ENCODE results near the gene GNB5. TPM values are rescaled to one million over a fixed set of nuclear protein-coding genes. Genes with fewer than 3 reads are reported as not detected.
"Not testable (repeated sequence)": the region's sequence is repeated elsewhere in the genome, so short reads cannot be mapped to it uniquely, and the experiment has no call there.

Gene GNB5
- total RNA-seq, 1 experiment from 2014 or later = 40.1 TPM

DNA sequence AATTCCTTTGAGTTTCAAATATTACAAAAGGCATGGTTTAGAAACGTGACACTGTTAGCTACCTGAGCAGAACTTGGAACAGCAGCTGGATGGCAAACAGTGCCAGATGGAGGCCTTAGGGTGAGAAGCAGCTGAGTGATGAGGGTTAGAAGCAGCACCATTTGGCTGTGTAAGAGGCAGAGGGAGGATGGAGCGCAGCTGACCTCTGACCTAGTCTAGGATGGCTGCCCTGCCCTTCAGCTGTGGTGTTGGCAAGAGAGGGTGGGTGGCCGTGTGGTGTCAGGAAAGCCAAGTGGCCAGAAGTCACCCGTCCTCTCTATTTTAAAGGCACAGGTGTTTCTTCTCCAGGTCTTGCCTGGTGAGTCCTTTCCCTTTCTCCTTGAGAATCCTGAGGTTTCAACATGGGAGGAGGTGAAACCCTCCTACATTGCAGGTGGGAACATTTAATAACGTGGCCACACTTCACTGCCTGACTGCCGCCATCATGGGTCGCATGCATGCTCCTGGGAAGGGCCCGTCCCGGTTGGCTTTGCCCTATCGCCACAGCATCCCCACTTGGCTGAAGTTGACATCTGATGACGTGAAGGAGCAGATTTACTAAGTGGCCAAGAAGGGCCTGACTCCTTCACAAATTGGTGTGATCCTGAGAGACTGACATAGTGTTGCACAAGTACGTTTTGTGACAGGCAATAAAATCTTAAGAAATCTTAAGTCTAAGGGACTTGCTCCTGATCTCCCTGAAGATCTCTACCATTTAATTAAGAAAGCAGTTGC, 96.2 kb downstream of the GNB5 start:
- no peak for DNase-seq (ENCODE audit: low read depth)

DNA sequence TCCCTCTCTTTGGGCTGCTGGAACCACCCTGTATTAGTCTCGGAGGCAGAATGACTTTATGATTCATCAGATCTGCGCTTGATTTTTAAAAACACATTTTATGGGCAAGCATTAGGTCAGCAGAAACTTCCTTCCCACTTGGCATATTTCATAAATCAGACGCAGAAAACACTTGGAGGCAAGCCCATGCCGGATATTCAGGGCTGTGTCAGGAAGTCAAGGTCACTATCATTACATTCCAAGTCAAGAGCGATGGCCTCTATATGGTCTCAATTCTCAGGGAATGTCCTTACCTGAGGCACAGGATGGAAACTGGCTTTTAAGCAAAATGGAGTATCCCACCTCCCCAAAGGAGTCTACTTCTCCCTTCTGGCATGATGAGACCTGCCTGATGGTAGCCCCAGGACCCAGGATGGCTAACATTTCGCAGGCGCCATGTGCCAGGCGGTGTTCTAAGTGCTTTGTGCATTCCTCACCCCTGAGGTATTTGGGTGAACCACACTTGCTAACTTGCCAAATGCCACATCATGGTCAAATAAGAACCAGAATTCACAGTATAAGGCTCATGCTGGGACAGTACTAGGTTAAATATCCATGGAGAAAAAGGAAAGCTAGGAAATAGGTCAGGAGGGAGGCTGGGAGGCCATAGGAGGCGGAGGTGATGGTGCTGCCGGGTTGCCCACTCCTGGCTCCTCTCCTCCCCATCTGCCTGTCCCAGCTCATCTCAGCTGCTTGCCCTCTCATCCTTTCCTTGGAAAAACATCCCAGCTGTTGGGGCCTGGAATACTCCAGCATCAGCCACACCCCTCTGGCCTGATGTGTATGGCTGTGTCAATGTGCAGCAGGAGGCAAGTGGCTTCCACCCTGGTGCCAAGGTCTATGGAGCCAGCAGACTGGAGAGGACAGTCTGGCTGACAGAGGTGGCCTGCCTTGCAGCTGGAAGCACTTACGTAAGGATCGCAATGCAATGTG, 97.4 kb downstream of the GNB5 start:
- DNase-seq (ENCODE audit: low read depth) = peak; percentile 97

DNA sequence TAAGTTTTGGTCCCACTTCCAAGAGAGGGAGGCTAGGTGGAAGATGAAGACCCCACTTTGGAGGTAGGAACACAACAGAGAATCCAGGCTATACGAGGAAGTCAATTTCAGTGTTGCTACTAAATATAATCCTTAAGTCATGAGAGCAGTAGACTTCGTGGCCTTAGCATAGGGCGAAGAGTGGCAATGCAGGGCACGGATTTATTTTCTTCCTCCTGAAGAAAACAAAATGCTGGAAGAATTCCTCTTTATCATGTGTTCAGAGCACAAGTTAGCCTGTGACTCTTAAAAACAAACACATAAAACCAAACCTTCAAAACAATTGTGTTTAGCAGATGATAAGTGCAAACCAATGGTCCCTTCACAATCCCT, 98.0 kb downstream of the GNB5 start:
- no peak for DNase-seq (ENCODE audit: low read depth)

DNA sequence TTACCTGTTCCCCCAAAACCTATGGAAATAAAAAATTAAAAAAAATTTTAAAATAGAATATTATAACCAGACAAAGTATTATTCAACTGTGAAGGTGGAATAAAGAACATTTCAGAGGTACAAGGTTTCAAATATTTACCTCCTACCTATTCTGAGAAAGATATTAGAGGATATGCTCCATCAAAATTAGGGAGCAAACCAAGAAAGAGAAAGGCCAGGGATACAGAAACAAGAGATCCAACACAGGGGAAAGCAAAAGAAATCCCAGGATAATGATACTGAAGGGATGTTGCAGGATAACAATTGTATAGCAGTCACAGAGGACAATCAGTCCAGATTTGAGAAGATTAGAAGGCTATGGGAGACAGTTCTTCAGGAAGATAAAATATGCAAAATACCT, 101.0 kb downstream of the GNB5 start:
- DNase-seq (ENCODE audit: low read depth) = no peak

DNA sequence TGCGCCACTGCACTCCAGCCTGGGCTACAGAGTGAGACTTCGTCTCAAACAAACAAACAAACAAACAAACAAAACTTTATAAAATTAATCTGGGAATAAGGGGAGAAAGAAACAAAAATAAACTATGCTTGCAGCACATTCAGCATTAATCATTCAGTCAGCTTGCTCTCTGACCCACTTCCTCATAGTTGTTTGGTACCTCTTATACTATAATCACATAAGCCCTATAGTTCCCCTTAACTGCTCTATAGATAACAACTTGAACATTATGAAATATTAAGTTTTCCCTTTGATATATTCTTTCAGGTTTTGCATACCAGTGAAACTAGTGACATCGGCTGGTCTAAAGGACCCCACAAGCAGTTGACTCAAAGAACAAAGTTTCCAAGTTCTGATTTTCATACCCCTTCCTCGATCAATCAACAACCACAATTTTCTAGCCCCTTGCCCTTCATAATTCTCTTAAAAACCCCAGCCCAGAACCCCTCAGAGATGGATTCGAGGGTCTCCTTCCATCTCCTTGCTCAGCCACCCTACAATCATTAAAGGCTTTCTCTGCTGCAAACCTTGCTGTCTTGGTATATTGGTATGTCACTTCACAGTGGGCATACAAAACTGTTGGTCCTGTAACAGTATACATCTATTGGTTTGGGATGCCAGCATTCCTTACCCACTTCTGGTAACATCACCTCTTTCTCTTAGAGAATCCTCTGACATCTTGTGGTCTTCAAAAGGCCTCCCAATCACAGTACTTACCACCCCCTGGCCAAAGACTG, 105.0 kb downstream of the GNB5 start:
- no peak for DNase-seq (ENCODE audit: low read depth)

DNA sequence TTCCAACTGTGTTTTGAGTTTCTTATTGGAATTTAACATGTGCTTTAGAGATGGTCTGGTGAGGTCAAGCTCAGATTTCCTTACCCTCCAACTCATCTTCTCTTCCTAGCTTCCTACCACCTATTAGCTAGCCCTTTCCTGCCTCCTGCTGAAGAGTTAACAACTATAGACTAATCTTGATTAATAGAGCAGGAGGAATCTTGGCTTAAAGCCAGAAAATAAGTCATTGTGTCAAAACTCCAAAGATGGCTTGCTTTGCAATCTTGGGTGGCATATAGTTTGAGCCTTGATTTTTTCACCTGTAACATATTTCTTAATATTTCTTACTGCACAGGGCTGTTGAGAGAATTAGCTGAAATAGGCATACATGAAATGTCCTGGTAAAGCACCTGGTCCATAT, 105.9 kb downstream of the GNB5 start:
- no peak for DNase-seq (ENCODE audit: low read depth)

DNA sequence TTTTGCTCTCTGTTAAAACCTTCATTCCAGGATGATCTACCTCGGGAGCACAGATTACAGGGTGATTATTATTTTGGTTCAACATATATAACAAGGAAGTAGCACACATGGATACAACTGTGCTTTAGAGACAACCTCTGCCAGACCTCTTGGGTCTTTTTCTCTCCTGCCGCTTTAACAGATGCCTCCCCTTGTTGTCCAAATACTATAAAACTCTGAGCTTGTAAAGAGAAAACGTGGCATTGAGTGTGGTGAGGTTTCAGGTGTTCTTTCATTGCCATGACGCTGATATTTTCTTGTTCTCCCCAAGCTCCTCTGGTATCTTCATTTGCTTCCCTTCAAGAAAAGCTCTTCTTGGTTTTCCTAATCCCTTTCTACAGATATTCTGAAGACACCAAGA, 107.6 kb downstream of the GNB5 start:
- no peak for DNase-seq (ENCODE audit: low read depth)

DNA sequence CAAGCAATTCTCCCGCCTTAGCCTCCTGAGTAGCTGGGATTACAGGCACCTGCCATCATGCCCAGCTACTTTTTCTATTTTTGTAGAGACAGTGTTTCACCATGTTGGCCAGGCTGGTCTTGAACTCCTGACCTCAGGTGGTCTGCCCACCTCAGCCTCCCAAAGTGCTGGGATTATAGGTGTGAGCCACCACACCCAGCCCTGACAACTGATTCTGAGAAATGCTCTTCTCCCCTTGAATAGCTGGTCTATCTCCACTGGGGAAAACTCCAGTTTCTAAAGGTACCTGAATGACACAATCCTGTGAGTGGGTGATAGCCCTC, 108.2 kb downstream of the GNB5 start:
- DNase-seq (ENCODE audit: low read depth) = not testable (repeated sequence)

DNA sequence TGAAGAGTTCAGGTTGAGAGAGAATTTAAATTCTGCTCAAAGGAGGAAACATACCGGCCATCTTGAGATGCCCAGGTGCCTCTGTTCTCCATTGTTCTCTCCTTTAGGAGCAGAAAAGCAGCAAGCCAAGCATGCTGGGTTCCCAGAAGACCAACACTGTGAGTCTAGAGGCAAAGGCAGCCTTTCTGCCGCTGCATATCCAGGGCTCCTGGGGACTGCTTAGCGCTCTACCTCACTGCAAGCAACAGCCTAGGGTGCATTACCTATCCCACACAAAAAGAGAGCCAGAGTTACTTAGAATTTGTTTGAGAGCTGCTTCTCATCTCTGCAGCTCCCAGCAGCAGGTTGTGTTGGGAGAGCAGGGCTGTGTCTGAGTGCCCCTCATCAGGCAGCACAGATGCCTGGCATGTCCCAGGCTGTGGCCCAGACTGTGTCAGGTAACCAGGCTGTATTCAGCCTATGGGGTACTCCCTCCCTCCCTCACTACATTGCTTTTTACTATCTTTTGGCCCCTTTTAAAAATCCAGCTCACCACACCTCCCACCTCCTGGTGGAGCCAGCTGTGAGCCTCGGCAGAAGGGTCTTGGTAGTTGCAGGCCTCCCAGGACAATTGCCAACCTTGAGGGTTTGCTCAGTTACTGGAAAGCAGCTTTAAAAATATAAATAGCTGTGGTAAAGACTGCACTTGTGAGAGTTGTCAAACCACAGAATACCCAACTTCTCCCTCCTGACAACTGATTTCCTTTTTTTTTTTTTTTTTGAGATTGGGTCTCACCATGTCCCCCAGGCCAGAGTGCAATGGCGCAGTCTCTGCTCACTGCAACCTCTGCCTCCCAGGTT, 108.8 kb downstream of the GNB5 start:
- peak; percentile 72 for DNase-seq (ENCODE audit: low read depth)

DNA sequence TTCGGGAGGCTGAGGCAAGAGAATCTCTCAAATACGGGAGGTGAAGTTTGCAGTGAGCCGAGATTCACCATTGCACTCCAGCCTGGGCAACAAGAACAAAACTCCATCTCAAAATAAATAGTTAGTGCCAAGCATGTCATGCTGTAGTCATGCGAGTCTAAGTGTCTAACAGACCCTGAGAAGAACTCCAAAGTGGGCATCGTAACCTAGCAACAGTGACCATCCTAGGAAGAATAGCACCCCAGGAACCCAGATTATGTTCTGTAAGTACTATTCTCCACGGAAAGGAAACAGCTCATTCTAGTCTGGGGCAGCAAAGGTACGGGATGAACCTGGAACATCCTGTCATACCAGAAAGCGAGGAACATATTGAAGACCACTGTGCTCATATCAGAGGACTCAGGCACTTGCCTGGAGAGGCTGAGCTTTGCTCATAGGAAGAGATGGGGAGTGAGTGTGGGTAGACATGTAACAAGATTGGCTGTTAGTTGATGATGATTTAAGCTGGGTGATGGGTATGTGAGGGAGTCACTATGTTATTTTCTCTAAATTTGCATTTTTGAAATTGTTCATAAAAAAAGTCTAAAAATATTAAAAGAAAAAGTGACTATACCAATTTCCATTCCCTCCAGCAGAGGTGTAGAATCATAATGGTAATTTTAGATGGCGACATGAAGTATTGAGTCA, 110.3 kb downstream of the GNB5 start:
- no peak for DNase-seq (ENCODE audit: low read depth)

DNA sequence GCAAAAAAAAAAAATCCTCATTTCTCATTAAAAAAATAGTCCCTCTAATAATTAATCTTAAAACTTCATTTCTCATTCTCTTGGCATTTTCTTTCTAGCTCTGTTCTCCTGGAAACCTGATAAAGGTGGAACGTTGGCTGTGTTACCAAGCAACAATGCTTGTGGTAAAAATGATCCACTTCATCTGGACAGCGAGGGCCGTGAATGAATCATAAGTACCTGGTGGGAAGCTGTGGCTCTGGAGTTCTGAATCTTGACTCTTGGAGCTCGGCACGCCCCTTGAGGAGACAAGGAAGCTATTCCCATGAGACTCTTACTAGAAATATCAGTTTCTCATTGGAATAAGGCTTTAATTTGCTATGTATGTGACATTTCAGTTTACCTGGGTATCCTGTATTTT, 111.2 kb downstream of the GNB5 start:
- DNase-seq (ENCODE audit: low read depth) = no peak

DNA sequence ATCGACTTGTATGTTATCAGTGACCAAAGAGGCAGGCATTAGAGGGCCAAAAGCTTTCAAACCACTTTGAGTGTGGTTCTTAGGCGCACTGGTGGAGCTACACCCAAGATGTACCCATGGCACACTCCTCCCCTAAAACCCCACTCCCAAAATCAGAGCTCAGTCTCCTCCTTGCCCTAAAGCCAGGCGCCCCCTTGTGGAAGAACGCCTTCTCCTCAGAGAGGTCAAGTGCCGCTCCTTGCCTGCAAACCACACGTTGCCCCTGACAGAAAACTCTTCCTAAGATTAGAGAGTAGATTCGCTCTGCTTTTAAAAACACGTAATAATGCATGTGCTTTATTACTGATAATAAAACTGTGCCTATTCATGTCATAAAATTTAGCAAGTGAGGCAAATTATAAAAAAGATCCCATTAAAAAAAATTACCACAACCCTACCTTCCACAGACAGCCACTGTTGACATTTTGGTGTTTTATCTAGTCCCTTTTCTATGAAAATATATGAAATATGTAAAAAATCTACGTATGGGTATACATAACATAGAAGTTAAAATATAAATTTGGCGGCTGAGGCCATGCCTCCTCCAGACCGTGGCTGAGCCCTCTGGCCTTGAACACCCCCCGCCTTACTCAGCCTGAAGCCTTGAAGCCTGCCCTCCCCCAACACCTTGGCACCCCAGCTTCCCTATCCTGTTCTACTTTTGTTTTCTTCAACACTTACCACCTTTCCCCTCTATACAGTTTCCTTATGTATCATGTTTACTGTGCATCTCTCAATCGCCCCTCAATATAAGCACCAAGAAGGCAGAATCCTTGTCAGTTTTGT, 112.1 kb downstream of the GNB5 start:
- DNase-seq (ENCODE audit: low read depth) = peak; percentile 65

DNA sequence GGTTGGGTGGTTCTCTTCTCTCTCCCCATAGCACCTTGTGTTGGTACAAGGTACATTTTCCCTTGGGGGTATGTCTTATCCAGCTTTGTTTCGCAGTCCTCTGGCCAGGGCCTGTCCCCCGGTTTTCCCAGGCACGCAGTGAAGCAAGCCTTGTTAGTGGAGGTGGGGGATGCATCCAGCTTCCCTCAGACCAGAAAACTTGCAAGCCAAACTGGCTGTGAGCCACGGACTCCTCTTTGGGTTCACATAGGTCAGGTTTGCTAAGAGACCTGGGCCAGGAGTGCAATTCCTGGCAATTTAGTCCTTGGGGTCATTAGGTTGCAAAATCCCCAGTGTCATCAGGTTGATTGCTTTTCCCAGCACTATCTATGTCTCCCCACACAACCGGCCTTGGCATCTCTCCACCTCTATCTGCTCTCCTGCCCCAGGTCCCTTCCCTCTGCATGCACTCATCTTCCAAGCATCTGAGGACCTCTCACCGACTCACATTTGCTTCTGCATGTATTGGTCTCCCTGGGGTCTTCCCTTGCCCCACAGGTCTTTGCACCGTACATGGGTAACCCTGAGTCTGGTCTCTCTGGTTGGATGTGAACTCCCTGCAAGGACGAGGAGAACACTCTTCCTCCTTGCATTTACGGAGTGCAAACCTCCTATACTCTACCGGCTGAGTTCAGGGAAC, 112.9 kb downstream of the GNB5 start:
- DNase-seq (ENCODE audit: low read depth) = no peak

DNA sequence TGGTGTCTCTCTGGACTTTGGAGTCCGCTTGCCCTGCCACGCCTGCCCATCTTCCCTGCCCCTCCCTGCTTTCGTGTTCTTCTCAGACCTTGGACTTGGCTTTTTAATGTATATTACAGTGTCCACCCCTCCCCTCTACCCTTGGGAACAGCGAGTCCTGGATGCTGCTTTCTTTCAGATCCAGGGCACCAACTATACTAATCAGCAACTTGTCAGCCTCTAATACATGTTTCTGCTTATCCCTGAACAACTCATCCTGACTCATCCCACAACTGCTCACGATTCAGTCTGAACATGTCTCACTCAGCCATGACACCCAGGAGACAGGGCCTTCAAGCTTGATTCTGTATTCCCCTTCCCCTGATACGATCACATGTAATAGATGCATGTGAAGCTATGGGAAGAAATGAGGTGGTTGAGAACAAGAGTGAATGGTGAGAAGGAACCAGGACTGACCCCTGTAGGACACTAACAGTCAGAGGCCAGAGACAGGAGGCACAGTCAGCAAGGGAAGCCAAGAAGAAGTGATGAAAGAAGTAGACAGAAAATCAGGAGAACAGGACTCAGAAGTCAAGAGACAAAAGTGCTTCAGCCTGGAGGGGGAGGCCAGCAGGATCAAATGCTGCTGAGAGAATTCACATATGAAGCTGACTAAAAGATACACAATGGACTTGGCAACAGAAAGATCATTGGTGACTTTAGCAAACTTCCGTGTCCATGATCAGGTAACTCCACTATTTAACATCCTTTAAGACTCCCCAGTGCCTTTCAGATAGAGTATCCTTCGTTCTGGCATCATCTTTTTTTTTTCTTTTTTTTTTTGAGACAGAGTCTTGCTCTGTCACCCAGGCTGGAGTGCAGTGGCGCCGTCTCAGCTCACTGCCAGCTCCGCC, 114.1 kb downstream of the GNB5 start:
- peak; percentile 95 for DNase-seq (ENCODE audit: low read depth)

DNA sequence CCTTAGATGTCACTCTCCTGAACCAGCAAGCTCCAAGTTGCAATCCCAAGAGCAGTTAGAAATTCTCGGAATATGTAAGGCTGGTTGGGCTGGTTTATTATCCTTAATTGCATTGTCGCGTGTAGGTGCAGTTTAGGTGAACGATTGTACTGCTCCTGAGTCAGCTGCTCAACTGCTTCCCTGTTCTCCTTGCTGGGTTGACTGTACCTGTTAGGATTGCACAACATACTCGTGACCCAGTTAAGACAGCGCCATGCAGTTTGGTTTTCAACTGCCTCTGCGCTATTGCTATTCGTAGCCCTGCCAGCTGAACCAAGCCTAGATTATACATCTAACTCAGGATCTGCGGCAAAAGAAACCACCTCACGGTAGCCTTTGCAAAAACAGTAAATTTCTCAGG, 119.6 kb downstream of the GNB5 start:
- DNase-seq (ENCODE audit: low read depth) = no peak

DNA sequence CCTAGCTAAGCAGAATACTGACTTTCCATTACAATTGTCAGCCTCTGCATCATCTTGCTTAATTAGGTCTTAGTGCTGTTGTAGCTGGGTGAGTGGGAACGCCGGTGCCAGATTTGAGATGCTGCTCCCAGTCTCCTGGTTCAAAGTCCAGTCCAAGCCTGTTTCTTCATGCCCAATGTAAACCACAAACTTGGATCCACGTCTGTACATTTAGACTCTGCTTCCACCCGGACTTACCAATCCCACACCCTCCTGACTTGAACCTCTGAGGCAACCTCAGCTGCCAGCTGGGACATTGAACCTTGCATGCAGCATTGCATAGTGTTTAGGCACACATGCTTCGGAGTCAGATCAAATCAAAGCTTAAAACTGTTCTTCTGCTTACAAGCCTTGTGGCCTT, 121.6 kb downstream of the GNB5 start:
- DNase-seq (ENCODE audit: low read depth) = no peak

DNA sequence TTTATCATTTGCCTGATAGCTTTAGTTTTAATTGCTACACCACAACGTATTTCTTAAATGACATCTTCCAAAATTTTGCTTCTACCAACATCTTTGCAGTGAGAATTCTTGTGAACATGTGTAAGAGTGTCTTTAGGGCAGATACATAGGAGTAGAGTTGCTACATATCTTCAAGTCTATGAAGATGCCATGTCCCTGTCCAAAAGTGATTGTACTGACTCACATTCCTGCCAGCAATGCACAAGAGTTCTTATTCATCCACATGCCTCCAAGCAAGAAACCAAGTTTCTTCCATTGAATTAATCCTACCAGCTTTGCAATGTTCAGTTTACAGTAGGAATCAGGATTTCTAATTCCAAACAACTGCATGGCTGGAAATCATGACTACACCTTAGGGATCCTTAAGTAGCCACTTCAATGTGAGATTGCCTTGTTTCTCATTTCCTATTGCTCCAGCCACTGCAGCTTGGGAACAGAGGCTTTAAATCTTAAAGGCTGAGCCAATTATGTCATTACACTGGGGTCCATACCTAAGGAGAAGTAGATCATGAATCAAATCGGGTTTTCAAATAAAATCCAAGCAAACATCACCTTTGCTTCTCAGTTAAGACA, 123.1 kb downstream of the GNB5 start:
- DNase-seq (ENCODE audit: low read depth) = peak; percentile 17

DNA sequence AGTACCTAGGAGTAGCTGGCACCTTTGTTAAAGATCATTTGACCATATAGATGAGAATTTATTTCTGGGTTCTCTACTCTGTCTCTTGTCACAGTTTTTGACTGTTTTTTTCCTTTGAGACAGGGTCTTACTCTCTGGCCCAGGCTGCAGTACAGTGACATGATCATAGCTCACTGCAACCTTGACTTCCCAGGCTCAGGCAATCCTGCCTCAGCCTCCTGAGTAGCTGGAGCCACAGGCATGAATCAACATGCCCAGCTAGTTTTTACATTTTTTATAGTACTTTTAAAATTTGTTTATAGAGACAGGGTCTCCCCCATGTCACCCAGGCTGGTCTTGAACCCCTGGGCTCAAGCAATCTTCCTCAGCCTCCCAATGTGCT, 123.7 kb downstream of the GNB5 start:
- no peak for DNase-seq (ENCODE audit: low read depth)

Data from LHCN-M2 (cell line).